Gastrocnemius medialis (tissue), 4 donors: ENCODE data around the gene TBC1D5. TPM values are rescaled to one million over a fixed set of nuclear protein-coding genes. Genes with fewer than 3 reads are reported as not detected.

Experiments
- ATAC-seq, 2 donors: fragments of 150-250 bp; one replicate each; pipeline ENCODE4 v1.9.1; 2016
- DNase-seq, 2 donors: peaks; one replicate each; pipeline ENCODE4 v3.0.0-alpha.2; 2019
- H3K27ac ChIP-seq, 4 donors: fragments of 200-600 bp; sonication (generic); 1 replicate in 1 of 4; 2 replicates in 3 of 4; pipeline ENCODE4 v1.5.1; 2016 to 2018; ENCODE audit warnings: mild to moderate bottlenecking in 2 of 4, moderate library complexity in 1 of 4
- H3K27me3 ChIP-seq, 3 donors: fragments of 200-600 bp; sonication (generic) in 2 of 3; 1 replicate in 1 of 3; 2 replicates in 2 of 3; pipeline versions ENCODE4 v1.5.1 to v1.6.0; 2016 to 2019; ENCODE audit warnings: mild to moderate bottlenecking in 1 of 3, moderate library complexity in 1 of 3
- H3K36me3 ChIP-seq, 2 donors: fragments of 200-600 bp; sonication (generic) in 1 of 2; one replicate each; pipeline ENCODE4 v1.5.1; 2017 to 2018
- H3K4me1 ChIP-seq, 2 donors: fragments of 200-600 bp; sonication (generic) in 1 of 2; one replicate each; pipeline ENCODE4 v1.5.1; 2016 to 2017; ENCODE audit warnings: mild to moderate bottlenecking in 2 of 2
- H3K4me3 ChIP-seq, 4 donors: fragments of 200-600 bp; sonication (generic) in 3 of 4; 1 replicate in 1 of 4; 2 replicates in 3 of 4; pipeline ENCODE4 v1.5.1; 2016 to 2019; ENCODE audit warnings: mild to moderate bottlenecking in 2 of 4
- H3K9me3 ChIP-seq, 3 donors: fragments of 200-600 bp; sonication (generic) in 2 of 3; 1 replicate in 1 of 3; 2 replicates in 2 of 3; pipeline ENCODE4 v1.5.1; 2016 to 2019
- POLR2A ChIP-seq, 2 donors: fragments of 450-650 bp; IDR thresholded peaks; one replicate each; pipeline ENCODE4 v1.6.1; 2017; ENCODE audit warnings: antibody characterized with exemption in 2 of 2, mild to moderate bottlenecking in 2 of 2, moderate library complexity in 2 of 2
- in situ Hi-C, 4 donors: fragments of 200-750 bp; cut with MboI; loops; one replicate each; pipeline versions ENCODE4 v1.15.0 to v1.8.0; 2017; ENCODE audit warnings: low sequenced_read_pairs in 4 of 4
- intact Hi-C: fragments of 100-400 bp; cut with DNase I; formaldehyde crosslinking; loops from one replicate; pipeline ENCODE4 v1.15.1; 2023; ENCODE audit warnings: low total_unique reads
- total RNA-seq, 4 donors: library from RNA; depleted of rRNA; stranded (reverse); fragments of >200 nt; gene quantifications; one replicate each; pipeline versions ENCODE4 v1.1.0 to v1.2.3, GENCODE V29; 2016
- TF ChIP-seq, protein P1 (sequence below), 5 experiments: fragments of 450-650 bp in 3 of 5; fragments of 200-600 bp in 2 of 5; sonication (generic) in 2 of 5; IDR thresholded peaks in 4 of 5; conservative IDR thresholded peaks in 1 of 5; 1 replicate in 4 of 5; 2 replicates in 1 of 5; pipeline ENCODE4 v1.5.1; 2016 to 2019; ENCODE audit warnings: antibody characterized with exemption in 5 of 5, mild to moderate bottlenecking in 3 of 5, moderate library complexity in 3 of 5

Gene TBC1D5
- total RNA-seq, 4 donors from 2014 or later, result 20.3 to 34.4 (median 27.1) TPM

DNA sequence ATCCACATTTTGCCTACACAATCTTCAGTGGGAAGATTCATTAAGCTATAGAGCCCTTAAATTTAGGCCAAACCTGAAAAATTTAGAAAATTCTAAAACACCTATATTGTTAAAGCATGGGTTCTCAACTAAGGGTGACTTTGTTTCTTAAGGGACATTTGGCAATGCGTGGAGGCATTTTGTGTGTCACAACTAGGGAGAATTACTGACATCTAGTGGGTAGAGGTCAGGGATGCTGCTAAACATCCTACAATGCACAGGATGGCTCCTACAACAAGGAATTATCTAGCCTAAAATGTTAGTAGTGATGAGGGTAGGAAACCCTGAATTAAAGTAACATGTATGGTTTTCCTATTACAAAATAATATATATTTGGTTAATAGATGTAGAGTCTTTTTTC lies 55.8 kb downstream of the TBC1D5 start:
- intact Hi-C loops, result loop anchor here (1.0 kb wide), 1 partner anchor 255 kb away; no protein-coding TSS in a partner anchor

DNA sequence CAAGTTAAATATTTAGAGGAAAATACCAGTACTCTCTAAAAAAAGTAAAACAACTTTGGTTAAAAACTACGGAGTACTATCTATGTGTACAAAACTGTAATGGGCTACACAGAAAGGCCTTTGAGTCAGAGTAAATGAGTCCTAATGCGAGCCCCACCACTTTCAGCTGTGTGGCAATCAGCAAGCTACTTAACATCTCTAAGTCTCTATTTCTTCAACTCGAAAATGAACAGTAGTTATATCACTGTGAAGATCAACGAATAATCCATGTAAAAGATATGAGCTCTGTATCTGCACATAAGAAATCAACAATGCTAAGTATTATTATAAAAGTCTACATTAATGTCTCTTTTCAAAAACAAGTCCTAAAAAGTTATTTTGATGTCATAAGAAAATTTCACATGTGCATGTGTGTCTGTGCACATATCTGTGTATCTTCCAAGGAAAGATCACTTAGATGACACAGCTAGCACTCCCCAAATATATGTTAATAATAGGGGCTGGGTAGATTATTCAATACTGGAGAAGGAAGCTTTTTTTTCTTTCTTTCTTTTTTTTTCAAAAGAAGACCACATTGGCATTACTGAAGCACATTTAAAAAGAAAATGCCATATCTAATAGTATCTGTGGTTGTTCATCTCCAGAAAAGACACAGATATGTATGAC lies 58.8 kb downstream of the TBC1D5 start:
- TF ChIP-seq POLR2A (IDR thresholded peaks at IDR 0.05), result no peak
- TF ChIP-seq, protein P1, sequence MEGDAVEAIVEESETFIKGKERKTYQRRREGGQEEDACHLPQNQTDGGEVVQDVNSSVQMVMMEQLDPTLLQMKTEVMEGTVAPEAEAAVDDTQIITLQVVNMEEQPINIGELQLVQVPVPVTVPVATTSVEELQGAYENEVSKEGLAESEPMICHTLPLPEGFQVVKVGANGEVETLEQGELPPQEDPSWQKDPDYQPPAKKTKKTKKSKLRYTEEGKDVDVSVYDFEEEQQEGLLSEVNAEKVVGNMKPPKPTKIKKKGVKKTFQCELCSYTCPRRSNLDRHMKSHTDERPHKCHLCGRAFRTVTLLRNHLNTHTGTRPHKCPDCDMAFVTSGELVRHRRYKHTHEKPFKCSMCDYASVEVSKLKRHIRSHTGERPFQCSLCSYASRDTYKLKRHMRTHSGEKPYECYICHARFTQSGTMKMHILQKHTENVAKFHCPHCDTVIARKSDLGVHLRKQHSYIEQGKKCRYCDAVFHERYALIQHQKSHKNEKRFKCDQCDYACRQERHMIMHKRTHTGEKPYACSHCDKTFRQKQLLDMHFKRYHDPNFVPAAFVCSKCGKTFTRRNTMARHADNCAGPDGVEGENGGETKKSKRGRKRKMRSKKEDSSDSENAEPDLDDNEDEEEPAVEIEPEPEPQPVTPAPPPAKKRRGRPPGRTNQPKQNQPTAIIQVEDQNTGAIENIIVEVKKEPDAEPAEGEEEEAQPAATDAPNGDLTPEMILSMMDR (IDR thresholded peaks at IDR 0.05 in 4 of 5, conservative IDR thresholded peaks at IDR 0.05 in 1 of 5), result no peak
- ATAC-seq, result no peak
- Histone ChIP-seq H3K4me1 (no peaks in the 10 kb centered on the region), H3K27ac (no peak overlapping the region), H3K9me3 (no peaks in the 10 kb centered on the region), H3K36me3 (no peaks in the 10 kb centered on the region), H3K27me3 (no peaks in the 10 kb centered on the region), H3K4me3 (no peak overlapping the region)
- intact Hi-C loops (no loop called here), in situ Hi-C loops (no loop called here)
- DNase-seq, result no peak

More for the DNA sequence above, 55.8 kb downstream of the TBC1D5 start:
- no peaks in the 10 kb centered on the region for H3K27me3 ChIP-seq
- DNase-seq, result no peak
- H3K9me3 ChIP-seq, result no peaks in the 10 kb centered on the region
- in situ Hi-C loops, result no loop called here
- ATAC-seq, result peak in 1 of 2 donors; percentile 47
- no peak for TF ChIP-seq POLR2A (IDR thresholded peaks at IDR 0.05)
- TF ChIP-seq, protein P1 (IDR thresholded peaks at IDR 0.05 in 4 of 5, conservative IDR thresholded peaks at IDR 0.05 in 1 of 5), result peak in 1 of 5 experiments; percentile 37
- no peaks in the 10 kb centered on the region for H3K36me3 ChIP-seq
- H3K4me3 ChIP-seq, result no peak overlapping the region
- H3K27ac ChIP-seq, result no peak overlapping the region
- H3K4me1 ChIP-seq, result no peaks in the 10 kb centered on the region

DNA sequence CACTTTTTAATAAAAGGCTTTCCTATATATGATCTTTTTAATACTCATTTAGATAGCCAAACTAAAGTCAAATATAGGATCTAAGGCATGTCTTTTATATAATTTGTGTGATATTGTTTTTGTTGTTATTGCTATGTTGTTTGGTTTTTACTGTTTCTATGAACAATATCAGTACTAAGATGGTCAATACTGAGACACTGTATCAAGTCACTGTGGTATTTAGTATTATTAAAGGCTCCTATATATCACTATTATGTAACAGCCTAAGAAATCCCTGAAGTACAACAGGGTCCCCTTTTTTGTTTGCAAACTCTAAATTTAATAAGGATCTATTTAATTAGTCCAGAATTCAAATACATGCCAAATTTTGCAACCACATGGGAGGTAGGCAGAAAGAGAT lies 61.9 kb downstream of the TBC1D5 start:
- Histone ChIP-seq H3K36me3 (no peaks in the 10 kb centered on the region), H3K27me3 (no peaks in the 10 kb centered on the region), H3K9me3 (no peaks in the 10 kb centered on the region), H3K4me1 (no peaks in the 10 kb centered on the region), H3K27ac (no peak overlapping the region), H3K4me3 (no peak overlapping the region)
- in situ Hi-C loops, result no loop called here
- DNase-seq, result no peak
- TF ChIP-seq POLR2A (IDR thresholded peaks at IDR 0.05), result no peak
- TF ChIP-seq, protein P1 (IDR thresholded peaks at IDR 0.05 in 4 of 5, conservative IDR thresholded peaks at IDR 0.05 in 1 of 5), result no peak
- no peak for ATAC-seq
- intact Hi-C loops, result no loop called here

DNA sequence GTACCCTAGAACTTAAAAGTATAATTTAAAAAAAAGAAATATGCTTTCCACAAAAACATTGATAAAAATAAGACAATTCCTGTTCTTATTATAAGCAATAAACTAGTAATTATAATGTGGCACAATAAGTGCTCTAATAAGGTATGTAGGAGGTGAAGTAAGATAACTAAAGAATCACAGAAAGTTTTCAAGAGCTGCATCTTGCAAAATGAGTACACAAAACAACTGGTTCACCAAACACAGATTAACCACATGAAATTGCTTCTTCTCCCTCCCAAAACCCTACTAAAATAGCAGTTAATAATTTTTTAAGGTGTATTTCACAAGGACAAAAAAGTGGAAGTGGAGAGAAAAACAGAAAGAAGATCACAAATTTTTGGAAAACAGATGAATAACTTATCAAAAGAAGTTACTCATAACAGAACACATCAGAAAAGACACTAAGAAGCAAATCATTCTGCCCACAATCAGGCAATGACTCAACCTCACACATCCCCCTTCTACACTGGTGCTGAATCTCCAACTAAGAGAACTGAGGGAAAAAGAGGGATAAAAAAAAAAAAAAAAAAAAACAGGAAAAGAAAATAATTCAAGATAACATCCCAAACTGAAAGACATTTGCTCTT lies 64.2 kb downstream of the TBC1D5 start:
- H3K4me1 ChIP-seq, result peaks cover 0 to 12% of the 10 kb centered on the region in 2 donors
- no peak overlapping the region for H3K4me3 ChIP-seq
- no peak overlapping the region for H3K27ac ChIP-seq
- ATAC-seq, result no peak
- no peak for DNase-seq
- TF ChIP-seq, protein P1 (IDR thresholded peaks at IDR 0.05 in 4 of 5, conservative IDR thresholded peaks at IDR 0.05 in 1 of 5), result no peak
- no peak for TF ChIP-seq POLR2A (IDR thresholded peaks at IDR 0.05)
- no peaks in the 10 kb centered on the region for H3K27me3 ChIP-seq
- no peaks in the 10 kb centered on the region for H3K36me3 ChIP-seq
- in situ Hi-C loops (no loop called here), intact Hi-C loops (no loop called here)
- H3K9me3 ChIP-seq, result no peaks in the 10 kb centered on the region
